GM21526 (cell line): Measurements from ENCODE around the gene LMX1B.

Experiments used
- ATAC-seq: cut with Tn5 transposase; IDR thresholded peaks from one replicate; pipeline ENCODE4 v1.9.1; 2021; ENCODE audit warnings: moderate library complexity; ENCODE audit not compliant: unreplicated experiment, low FRiP score

Gene LMX1B

GRCh38 chr9:126617003-126617822, 3.5 kb downstream of the LMX1B start:
- no peak for ATAC-seq

GRCh38 chr9:126617823-126618165, 4.1 kb downstream of the LMX1B start:
- ATAC-seq = no peak

- ATAC-seq = no peak
These were observed 4.5 kb downstream of the LMX1B start for GRCh38 chr9:126618190-126618584.

GRCh38 chr9:126618585-126619360, 5.0 kb downstream of the LMX1B start:
- no peak for ATAC-seq

GRCh38 chr9:126619361-126620135, 5.8 kb downstream of the LMX1B start:
- no peak for ATAC-seq

GRCh38 chr9:126620478-126620877, 6.8 kb downstream of the LMX1B start:
- ATAC-seq = no peak

GRCh38 chr9:126621061-126621918, 7.6 kb downstream of the LMX1B start:
- ATAC-seq = no peak

- ATAC-seq = no peak
These were observed 8.4 kb downstream of the LMX1B start for GRCh38 chr9:126621919-126622735.

- ATAC-seq = no peak
These were observed 9.6 kb downstream of the LMX1B start for GRCh38 chr9:126623314-126623666.

- ATAC-seq = no peak
These were observed 10.1 kb downstream of the LMX1B start for GRCh38 chr9:126623667-126624478.

- no peak for ATAC-seq
These were observed 10.7 kb downstream of the LMX1B start for GRCh38 chr9:126624479-126624826.

- no peak for ATAC-seq
These were observed 11.2 kb downstream of the LMX1B start for GRCh38 chr9:126624912-126625311.

GRCh38 chr9:126625329-126626126, 11.8 kb downstream of the LMX1B start:
- ATAC-seq = no peak

GRCh38 chr9:126626127-126626925, 12.6 kb downstream of the LMX1B start:
- ATAC-seq = no peak

- no peak for ATAC-seq
These were observed 13.2 kb downstream of the LMX1B start for GRCh38 chr9:126626926-126627233.

- no peak for ATAC-seq
These were observed 14.4 kb downstream of the LMX1B start for GRCh38 chr9:126628146-126628545.

- ATAC-seq = no peak
These were observed 15.4 kb downstream of the LMX1B start for GRCh38 chr9:126628969-126629674.
